SIG-M5 (cell line): Measurements from ENCODE around the gene ANGPT4.

Experiments used
- DNase-seq: peaks from one replicate; lab custom pipeline; 2025; lab: John Stamatoyannopoulos, UW

The ANGPT4 gene

GRCh38 chr20:825710-826421 is 90.3 kb downstream of the ANGPT4 start:
- no peak for DNase-seq

DNA sequence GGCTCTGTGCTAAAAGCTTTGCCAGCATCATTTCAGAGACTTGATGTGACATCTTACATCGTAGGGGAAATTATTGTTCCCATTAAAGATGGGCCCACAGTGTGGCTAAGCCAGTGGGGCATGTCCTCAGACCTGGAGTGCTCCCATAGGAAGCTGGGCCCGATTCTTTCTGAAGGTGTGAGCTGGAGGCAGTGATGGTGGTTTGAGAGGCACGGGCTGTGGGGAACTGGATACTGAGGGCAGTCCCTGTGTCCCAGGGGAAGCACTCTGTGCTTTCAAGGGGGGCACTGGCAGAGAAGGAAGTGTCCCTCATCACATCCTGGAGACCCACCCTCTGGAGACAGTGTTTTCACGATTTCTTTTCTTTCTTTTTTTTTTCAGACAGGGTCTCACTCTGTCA is 91.2 kb downstream of the ANGPT4 start:
- DNase-seq, result no peak

DNA sequence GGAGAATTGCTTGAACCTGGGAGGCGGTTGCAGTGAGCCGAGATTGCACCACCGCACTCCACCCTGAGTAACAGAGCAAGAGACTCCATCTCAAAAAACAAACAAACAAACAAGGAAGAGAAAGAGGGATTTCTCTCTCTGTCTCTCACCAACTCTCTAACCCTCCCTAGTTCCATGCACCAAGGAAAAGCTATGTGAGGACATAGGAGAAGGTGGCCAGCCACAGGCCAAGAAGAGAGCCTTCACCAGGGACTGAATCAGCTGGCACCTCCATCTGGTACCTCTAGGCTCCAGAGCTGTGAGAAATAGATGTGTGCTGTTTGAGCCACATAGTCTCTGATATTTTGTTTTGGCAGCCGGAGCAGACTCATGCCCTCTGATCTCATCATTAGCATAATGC is 91.6 kb downstream of the ANGPT4 start:
- no peak for DNase-seq

- no peak for DNase-seq
Measured at GRCh38 chr20:823574-823902, 92.6 kb downstream of the ANGPT4 start.

DNA sequence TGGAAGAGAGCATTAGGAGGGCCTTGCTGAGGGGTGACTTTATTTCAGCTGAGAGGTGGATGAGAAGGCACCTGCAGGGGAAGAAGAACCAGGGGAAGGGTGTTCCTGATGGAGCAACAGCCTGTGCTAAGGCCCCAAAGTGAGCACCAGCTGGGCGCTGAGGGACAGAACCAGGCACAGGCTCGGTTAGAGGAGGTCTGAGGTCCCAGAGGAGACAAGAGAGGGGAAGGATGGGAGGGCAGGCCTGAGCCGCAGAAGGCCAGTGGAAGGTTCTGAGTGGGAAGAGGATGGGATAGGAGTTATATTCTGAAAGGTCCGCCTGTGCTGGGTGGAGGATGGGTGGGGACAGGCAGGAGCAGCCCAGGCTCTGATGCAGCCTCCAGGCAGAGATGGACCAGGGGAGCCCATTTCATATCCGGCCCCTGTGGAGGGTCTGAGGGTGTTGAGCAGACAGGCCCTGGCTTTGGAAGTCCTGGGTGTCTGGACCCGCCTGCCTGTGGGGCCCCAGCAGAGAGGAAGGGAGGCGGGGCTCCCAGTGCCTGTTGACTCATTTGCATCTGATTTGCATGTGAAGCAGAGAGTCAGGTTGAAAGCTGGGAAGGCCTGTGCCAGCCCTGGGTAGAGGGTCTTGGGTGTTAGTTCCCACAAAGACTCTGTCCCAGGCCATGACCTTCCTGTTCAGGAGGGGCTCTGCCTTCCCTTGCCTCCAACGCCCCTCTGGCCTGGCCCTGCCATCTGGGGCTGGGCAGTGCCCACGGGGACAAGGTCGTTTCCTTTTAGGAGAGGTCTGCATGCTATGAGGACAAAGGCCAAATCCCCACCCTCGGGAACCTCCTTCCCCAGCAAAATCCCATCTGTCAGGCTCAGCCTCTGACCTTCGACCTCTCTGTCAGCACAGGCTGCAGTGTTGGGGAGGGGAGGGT is 93.2 kb downstream of the ANGPT4 start:
- DNase-seq, result no peak

DNA sequence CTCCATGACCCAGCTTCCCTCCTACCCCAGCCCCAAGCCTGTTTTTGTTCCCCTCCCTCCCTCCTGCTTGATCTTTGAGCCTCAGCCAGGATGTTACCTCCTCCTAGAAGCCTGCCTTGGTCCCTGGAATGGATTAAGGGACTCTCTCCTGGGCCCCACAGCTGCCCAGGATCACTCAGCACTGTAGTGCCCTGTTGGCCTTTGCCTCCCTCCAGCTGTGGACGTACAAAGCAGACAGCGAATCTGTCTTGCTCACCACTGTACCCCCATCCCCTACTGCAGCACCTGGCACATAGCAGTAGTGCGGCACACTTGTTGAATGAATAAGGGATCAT is 94.4 kb downstream of the ANGPT4 start:
- DNase-seq, result no peak

GRCh38 chr20:821046-821730 is 94.9 kb downstream of the ANGPT4 start:
- no peak for DNase-seq

- no peak for DNase-seq
Measured at GRCh38 chr20:820323-820953, 95.7 kb downstream of the ANGPT4 start.
